Panc1 (cell line): Measurements from ENCODE around the gene SERTAD2.

ENCODE experiments used
- POLR2AphosphoS5 ChIP-seq: IDR thresholded peaks from 2 replicates; pipeline ENCODE4 v1.6.1; 2012; ENCODE audit warnings: mild to moderate bottlenecking, low read depth, low read length, moderate library complexity
- SIN3A ChIP-seq: IDR thresholded peaks from 2 replicates; pipeline ENCODE4 v1.6.1; 2012; ENCODE audit warnings: low read depth, mild to moderate bottlenecking, low read length, moderate library complexity, borderline replicate concordance; ENCODE audit not compliant: insufficient read depth
- TF ChIP-seq, protein P1 (sequence below): fragments of 450-650 bp; IDR thresholded peaks from 2 replicates; pipeline ENCODE4 v1.5.1; 2017; ENCODE audit warnings: mild to moderate bottlenecking

DNA sequence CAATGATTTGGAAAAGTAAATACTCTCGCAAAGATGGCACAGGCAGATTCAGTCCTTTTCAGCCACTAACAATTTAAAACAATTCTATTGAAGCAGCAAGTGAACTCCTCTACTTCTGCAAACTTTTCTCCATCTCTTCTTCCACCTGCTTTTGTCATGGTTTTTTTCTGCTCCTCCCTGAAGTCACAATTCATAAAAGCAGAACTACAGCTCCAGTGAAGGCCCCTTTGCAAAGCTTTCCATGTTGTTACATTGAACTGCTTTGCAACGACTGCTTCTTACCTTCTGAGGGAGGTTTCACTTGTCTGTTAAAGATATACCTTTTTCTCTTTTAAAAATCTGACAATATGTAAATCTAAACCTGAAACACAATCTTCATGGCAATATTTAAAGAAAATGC is 3.7 kb upstream of the SERTAD2 start:
- no peak for TF ChIP-seq POLR2AphosphoS5
- TF ChIP-seq, protein P1, sequence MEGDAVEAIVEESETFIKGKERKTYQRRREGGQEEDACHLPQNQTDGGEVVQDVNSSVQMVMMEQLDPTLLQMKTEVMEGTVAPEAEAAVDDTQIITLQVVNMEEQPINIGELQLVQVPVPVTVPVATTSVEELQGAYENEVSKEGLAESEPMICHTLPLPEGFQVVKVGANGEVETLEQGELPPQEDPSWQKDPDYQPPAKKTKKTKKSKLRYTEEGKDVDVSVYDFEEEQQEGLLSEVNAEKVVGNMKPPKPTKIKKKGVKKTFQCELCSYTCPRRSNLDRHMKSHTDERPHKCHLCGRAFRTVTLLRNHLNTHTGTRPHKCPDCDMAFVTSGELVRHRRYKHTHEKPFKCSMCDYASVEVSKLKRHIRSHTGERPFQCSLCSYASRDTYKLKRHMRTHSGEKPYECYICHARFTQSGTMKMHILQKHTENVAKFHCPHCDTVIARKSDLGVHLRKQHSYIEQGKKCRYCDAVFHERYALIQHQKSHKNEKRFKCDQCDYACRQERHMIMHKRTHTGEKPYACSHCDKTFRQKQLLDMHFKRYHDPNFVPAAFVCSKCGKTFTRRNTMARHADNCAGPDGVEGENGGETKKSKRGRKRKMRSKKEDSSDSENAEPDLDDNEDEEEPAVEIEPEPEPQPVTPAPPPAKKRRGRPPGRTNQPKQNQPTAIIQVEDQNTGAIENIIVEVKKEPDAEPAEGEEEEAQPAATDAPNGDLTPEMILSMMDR = no peak
- no peak for TF ChIP-seq SIN3A
